ENCODE data around the gene SYNE4. TPM values are rescaled to one million over a fixed set of nuclear protein-coding genes. Genes with fewer than 3 reads are reported as not detected.

SYNE4 gene
- total and polyA plus RNA-seq, 2 of the 13 experiments (the other 11 are each of a cell fraction or from before 2014, with no cell fraction given), result 13.7 to 23.0 TPM

DNA sequence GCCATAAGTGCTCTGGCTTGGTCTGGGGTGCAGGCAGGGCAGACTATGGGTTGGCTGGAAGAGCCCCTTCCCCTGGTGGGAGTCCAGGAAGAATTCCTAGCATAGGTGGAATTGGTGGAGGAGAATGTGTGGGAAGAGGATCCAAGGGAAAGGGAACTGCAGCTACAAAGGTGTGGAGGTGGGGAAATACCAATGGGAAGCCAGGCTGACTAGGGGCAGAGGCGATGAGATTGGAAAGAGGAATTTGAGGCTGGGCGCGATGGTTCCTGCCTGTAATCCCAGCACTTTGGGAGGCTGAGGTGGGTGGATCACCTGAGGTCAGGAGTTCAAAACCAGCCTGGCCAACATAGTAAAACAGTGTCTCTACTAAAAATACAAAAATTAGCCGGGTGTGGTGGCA, 18.5 kb downstream of the SYNE4 start:
- H3K27ac ChIP-seq (ENCODE audit: extremely low read length, insufficient read depth, low read length), result no peak overlapping the region
- H3K36me3 ChIP-seq (replicated peaks in 1 of 2; ENCODE audit: control insufficient read depth in 1 of 2, insufficient read depth in 2 of 2, low read length in 2 of 2), result no peaks in the 10 kb centered on the region
- H3K27me3 ChIP-seq (ENCODE audit: control insufficient read depth in 1 of 2, insufficient read depth in 2 of 2, low read length in 2 of 2), result peaks cover 0 to 18% of the 10 kb centered on the region in 2 experiments; a peak in 3 of 5 replicates
- H2AFZ ChIP-seq (ENCODE audit: low read length), result no peak overlapping the region
- BruUV-seq (replicated peaks), result no TSS peak
- H3K4me2 ChIP-seq (ENCODE audit: low read depth, low read length), result no peak overlapping the region
- peaks cover 1% of the 10 kb centered on the region for H3K79me2 ChIP-seq (ENCODE audit: insufficient read depth, low read length)
- FAIRE-seq (no peak), ATAC-seq (no peak), DNase-seq (ENCODE audit: low spot score) (no peak)
- no peaks in the 10 kb centered on the region for H3K9me3 ChIP-seq (ENCODE audit: low read length)
- in situ Hi-C loops (cut with HindIII; ENCODE audit: extremely low pct_ligation_motif_present, low pct_unique_long_range_greater_than_20kb) (no loop called here), intact Hi-C loops (cut with micrococcal nuclease; ENCODE audit: unreplicated experiment) (no loop called here)
- 55% methylated on average over 4 of the region's 4 CpGs for WGBS (ENCODE audit: low lambda C conversion rate)
- H4K20me1 ChIP-seq (ENCODE audit: insufficient read depth, low read length), result no peaks in the 10 kb centered on the region
- POLR2A ChIA-PET, result no interaction called here
- no peak for TF ChIP-seq MIXL1 (CRISPR knock-in tag; IDR thresholded peaks at IDR 0.05)
- no peak for TF ChIP-seq ZNF251 (CRISPR knock-in tag; IDR thresholded peaks at IDR 0.05)
- TF ChIP-seq ZNF367 (CRISPR knock-in tag; IDR thresholded peaks at IDR 0.05; ENCODE audit: borderline replicate concordance), result no peak
- TF ChIP-seq RARG (CRISPR knock-in tag; IDR thresholded peaks at IDR 0.05; ENCODE audit: low read depth), result no peak
- TF ChIP-seq ZNF883 (CRISPR knock-in tag; IDR thresholded peaks at IDR 0.05; ENCODE audit: not compliant biosample characterization), result no peak
- no peak for TF ChIP-seq EEA1 (CRISPR knock-in tag; IDR thresholded peaks at IDR 0.05; ENCODE audit: borderline replicate concordance)
- TF ChIP-seq, protein P1, sequence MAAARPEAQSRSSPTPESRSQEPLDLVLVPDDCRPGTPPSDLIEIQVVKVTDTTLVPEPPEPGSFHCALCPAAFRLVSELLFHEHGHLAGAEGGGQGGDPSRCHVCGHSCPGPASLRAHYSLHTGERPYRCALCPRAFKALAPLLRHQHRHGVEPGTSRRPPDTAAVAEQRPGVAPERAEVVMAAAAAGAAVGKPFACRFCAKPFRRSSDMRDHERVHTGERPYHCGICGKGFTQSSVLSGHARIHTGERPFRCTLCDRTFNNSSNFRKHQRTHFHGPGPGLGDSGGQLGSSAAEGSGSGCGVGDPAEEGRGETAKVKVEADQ (CRISPR knock-in tag; IDR thresholded peaks at IDR 0.05; ENCODE audit: borderline replicate concordance), result no peak
- TF ChIP-seq, protein P2, sequence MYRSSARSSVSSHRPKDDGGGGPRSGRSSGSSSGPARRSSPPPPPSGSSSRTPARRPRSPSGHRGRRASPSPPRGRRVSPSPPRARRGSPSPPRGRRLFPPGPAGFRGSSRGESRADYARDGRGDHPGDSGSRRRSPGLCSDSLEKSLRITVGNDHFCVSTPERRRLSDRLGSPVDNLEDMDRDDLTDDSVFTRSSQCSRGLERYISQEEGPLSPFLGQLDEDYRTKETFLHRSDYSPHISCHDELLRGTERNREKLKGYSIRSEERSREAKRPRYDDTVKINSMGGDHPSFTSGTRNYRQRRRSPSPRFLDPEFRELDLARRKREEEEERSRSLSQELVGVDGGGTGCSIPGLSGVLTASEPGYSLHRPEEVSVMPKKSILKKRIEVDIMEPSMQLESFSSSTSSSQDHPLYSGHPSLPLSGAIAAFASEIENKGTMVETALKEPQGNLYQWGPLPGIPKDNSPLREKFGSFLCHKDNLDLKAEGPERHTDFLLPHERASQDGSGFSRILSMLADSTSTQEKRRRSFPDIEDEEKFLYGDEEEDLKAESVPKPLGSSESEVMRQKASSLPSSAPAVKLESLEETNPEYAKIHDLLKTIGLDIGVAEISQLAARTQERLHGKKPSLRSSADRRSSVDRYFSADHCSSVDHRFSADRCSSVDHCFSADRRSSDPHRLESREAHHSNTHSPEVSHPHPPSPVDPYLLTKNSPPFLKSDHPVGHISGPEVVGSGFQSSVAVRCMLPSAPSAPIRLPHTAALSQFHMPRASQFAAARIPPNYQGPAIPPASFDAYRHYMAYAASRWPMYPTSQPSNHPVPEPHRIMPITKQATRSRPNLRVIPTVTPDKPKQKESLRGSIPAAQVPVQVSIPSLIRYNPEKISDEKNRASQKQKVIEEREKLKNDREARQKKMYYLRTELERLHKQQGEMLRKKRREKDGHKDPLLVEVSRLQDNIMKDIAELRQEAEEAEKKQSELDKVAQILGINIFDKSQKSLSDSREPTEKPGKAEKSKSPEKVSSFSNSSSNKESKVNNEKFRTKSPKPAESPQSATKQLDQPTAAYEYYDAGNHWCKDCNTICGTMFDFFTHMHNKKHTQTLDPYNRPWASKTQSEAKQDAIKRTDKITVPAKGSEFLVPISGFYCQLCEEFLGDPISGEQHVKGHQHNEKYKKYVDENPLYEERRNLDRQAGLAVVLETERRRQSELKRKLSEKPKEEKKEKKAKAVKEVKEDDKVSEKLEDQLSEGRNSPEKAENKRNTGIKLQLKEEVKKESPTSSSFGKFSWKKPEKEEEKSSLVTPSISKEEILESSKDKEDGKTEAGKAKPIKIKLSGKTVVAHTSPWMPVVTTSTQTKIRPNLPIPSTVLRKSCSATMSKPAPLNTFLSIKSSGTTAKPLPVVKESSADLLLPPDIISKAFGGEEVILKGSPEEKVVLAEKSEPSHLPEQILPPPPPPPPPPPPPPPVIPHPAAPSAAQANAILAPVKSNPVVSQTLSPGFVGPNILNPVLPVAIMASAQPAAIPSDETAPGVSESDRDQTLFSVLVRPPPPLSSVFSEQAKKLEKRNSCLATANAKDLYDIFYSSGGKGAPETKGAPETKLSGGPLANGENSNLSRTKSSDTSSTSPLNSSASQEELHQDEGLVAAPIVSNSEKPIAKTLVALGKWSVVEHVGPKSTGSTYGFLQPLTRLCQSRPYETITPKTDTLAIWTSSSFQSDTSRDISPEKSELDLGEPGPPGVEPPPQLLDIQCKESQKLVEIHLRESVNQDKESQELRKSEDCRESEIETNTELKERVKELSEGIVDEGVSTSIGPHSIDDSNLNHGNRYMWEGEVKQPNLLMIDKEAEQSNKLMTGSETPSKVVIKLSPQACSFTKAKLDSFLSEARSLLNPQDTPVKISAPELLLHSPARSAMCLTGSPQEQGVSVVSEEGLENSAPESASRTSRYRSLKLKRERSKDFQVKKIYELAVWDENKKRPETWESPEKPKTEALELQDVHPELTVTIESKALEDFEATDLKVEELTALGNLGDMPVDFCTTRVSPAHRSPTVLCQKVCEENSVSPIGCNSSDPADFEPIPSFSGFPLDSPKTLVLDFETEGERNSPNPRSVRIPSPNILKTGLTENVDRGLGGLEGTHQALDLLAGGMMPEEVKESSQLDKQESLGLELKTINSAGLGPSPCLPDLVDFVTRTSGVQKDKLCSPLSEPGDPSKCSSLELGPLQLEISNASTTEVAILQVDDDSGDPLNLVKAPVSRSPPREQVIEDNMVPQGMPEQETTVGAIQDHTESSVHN (CRISPR knock-in tag; IDR thresholded peaks at IDR 0.05), result no peak
- no peak for TF ChIP-seq ZNF792 (CRISPR knock-in tag; IDR thresholded peaks at IDR 0.05)
- no peak for TF ChIP-seq ZNF138 (CRISPR knock-in tag; IDR thresholded peaks at IDR 0.05; ENCODE audit: low read depth)
- no peak for TF ChIP-seq ZGPAT (CRISPR knock-in tag; IDR thresholded peaks at IDR 0.05)
- no peak for TF ChIP-seq TOE1 (CRISPR knock-in tag; IDR thresholded peaks at IDR 0.05)
- TF ChIP-seq ZNF577 (CRISPR knock-in tag; IDR thresholded peaks at IDR 0.05; ENCODE audit: borderline replicate concordance, low read depth), result no peak
- TF ChIP-seq SP5 (CRISPR knock-in tag; IDR thresholded peaks at IDR 0.05; ENCODE audit: borderline replicate concordance, low read depth), result no peak
- TF ChIP-seq RAD21 (CRISPR knock-in tag; IDR thresholded peaks at IDR 0.05), result no peak
- H3K4me1 ChIP-seq (ENCODE audit: insufficient read depth, low read length), result peaks cover 26% of the 10 kb centered on the region
- CTCF ChIA-PET (ENCODE audit: low intra/inter-chr PET ratio, low total read pairs), result no interaction called here
- no peak overlapping the region for H3K9ac ChIP-seq (ENCODE audit: insufficient read depth, low read depth, low read length)
- no peak overlapping the region for H3K4me3 ChIP-seq (replicated peaks in 1 of 3; ENCODE audit: insufficient read depth in 1 of 3, low read depth in 2 of 3, low read length in 3 of 3)

Data from HepG2 (cell line).